HCT116 (cell line): ENCODE data around the gene KCTD17. TPM values are rescaled to one million over a fixed set of nuclear protein-coding genes. Genes with fewer than 3 reads are reported as not detected.

Experiments
- ATAC-seq: fragments of 200-7000 bp; cut with Tn5 transposase; 2 replicates; pipeline ENCODE4 v1.9.1; 2020; ENCODE audit warnings: mild to moderate bottlenecking, moderate library complexity
- BruUV-seq: library from RNA; stranded (reverse); fragments of 400-500 nt; replicated peaks from 2 replicates; lab custom pipeline; 2021; lab: Mats Ljungman, UMichigan
- CTCF ChIA-PET: fragments of 300-600 bp; sonication (Branson Sonifier 250); formaldehyde crosslinking; loops from one replicate; lab custom pipeline; 2021; ENCODE audit warnings: antibody characterized with exemption; lab: Charles Lee
- POLR2A ChIA-PET: fragments of 300-600, 350-600 bp; sonication (Branson Sonifier 250); formaldehyde crosslinking; loops from one replicate; lab custom pipeline; 2021; ENCODE audit warnings: antibody characterized with exemption; lab: Charles Lee
- RAD21 ChIA-PET, 2 experiments: fragments of 300-600 bp; sonication (Branson Sonifier 250); formaldehyde crosslinking; loops; one replicate each; lab custom pipeline; 2023; ENCODE audit warnings: low total read pairs in 2 of 2; ENCODE audit not compliant: uncharacterized antibody in 2 of 2, unreplicated experiment in 2 of 2, low non-redundant PET in 1 of 2; lab: Charles Lee
- DNase-seq: peaks from one replicate; pipeline ENCODE4 v3.0.0-alpha.2; 2010; ENCODE audit warnings: low read depth, low spot score
- H2AFZ ChIP-seq: fragments of 200-600 bp; shearing (Covaris generic), sonication (generic); 2 replicates; pipeline ENCODE4 v1.6.1; 2017; ENCODE audit warnings: low read depth, mixed run types, mixed read lengths, antibody characterized with exemption, low read length; ENCODE audit not compliant: poor library complexity, severe bottlenecking
- H3K27ac ChIP-seq: 2 replicates; pipeline ENCODE4 v1.5.1; 2012; ENCODE audit warnings: low read depth, low read length
- H3K27me3 ChIP-seq: fragments of 200-600 bp; sonication (generic); 2 replicates; pipeline ENCODE4 v1.6.1; 2016; ENCODE audit warnings: mixed run types, low read length, mixed read lengths; ENCODE audit not compliant: insufficient read depth
- H3K36me3 ChIP-seq, 2 experiments: fragments of 200-500 bp in 1 of 2; fragments of 200-600 bp in 1 of 2; sonication (Bioruptor generic) in 1 of 2; sonication (generic) in 1 of 2; 2 replicates each; pipeline versions ENCODE4 v1.5.1 to v1.6.1; 2014 to 2016; ENCODE audit warnings: low read length in 2 of 2, inconsistent platforms in 1 of 2, mixed read lengths in 1 of 2, mixed run types in 1 of 2; ENCODE audit not compliant: insufficient read depth in 2 of 2, control insufficient read depth in 1 of 2
- H3K4me1 ChIP-seq, 2 experiments: fragments of 200-600 bp in 1 of 2; sonication (generic) in 1 of 2; 2 replicates each; pipeline versions ENCODE4 v1.5.1 to v1.6.1; 2012 to 2017; ENCODE audit warnings: low read length in 2 of 2, inconsistent platforms in 1 of 2, mild to moderate bottlenecking in 1 of 2, mixed read lengths in 1 of 2, mixed run types in 1 of 2, moderate library complexity in 1 of 2; ENCODE audit not compliant: insufficient read depth in 2 of 2, control insufficient read depth in 1 of 2
- H3K4me2 ChIP-seq: fragments of 200-600 bp; sonication (generic); 2 replicates; pipeline ENCODE4 v1.6.1; 2017; ENCODE audit warnings: mixed run types, low read length, mixed read lengths
- H3K4me3 ChIP-seq, 2 experiments: fragments of 200-600 bp in 1 of 2; sonication (generic) in 1 of 2; replicated peaks in 1 of 2; 2 replicates each; pipeline ENCODE4 v1.5.1; 2011 to 2016; ENCODE audit warnings: low read length in 2 of 2, control low read depth in 1 of 2, low read depth in 1 of 2, mild to moderate bottlenecking in 1 of 2, mixed read lengths in 1 of 2, mixed run types in 1 of 2
- H3K79me2 ChIP-seq: fragments of 200-600 bp; sonication (generic); 2 replicates; pipeline ENCODE4 v1.6.1; 2017; ENCODE audit warnings: mild to moderate bottlenecking, mixed run types, low read length, moderate library complexity, mixed read lengths; ENCODE audit not compliant: insufficient read depth
- H3K9ac ChIP-seq: fragments of 200-600 bp; sonication (generic); 2 replicates; pipeline ENCODE4 v1.6.1; 2016; ENCODE audit warnings: low read length, mixed read lengths
- H3K9me2 ChIP-seq: fragments of 200-600 bp; sonication (generic), shearing (Covaris generic); 2 replicates; pipeline ENCODE4 v1.6.1; 2017; ENCODE audit warnings: mixed run types, mild to moderate bottlenecking, moderate library complexity; ENCODE audit not compliant: insufficient read depth
- H3K9me3 ChIP-seq, 2 experiments: fragments of 200-500 bp in 1 of 2; fragments of 200-600 bp in 1 of 2; sonication (Bioruptor generic) in 1 of 2; sonication (generic) in 1 of 2; 2 replicates each; pipeline ENCODE4 v1.6.1; 2014 to 2017; ENCODE audit warnings: low read length in 2 of 2, mixed read lengths in 2 of 2, inconsistent platforms in 1 of 2, low read depth in 1 of 2, mild to moderate bottlenecking in 1 of 2, mixed run types in 1 of 2, moderate library complexity in 1 of 2; ENCODE audit not compliant: control insufficient read depth in 1 of 2, insufficient read depth in 1 of 2
- H4K20me1 ChIP-seq: fragments of 200-600 bp; sonication (generic), shearing (Covaris generic); 2 replicates; pipeline ENCODE4 v1.6.1; 2017; ENCODE audit warnings: mixed run types, mild to moderate bottlenecking, moderate library complexity; ENCODE audit not compliant: insufficient read depth
- CBX3 ChIP-seq: IDR thresholded peaks from 2 replicates; pipeline ENCODE4 v1.6.1; 2012; ENCODE audit warnings: low read depth
- CEBPB ChIP-seq: IDR thresholded peaks from 2 replicates; pipeline ENCODE4 v1.6.1; 2012; ENCODE audit warnings: low read depth
- CTCF ChIP-seq, 3 experiments: fragments of 200-600 bp in 1 of 3; sonication (generic) in 1 of 3; IDR thresholded peaks in 2 of 3; conservative IDR thresholded peaks in 1 of 3; 2 replicates each; pipeline ENCODE4 v1.5.1; 2012 to 2017; ENCODE audit warnings: low read depth in 2 of 3, low read length in 2 of 3, antibody characterized with exemption in 1 of 3, borderline replicate concordance in 1 of 3, control low read depth in 1 of 3, mild to moderate bottlenecking in 1 of 3, mixed read lengths in 1 of 3, mixed run types in 1 of 3, moderate library complexity in 1 of 3; ENCODE audit not compliant: insufficient read depth in 1 of 3
- EGR1 ChIP-seq: IDR thresholded peaks from 2 replicates; pipeline ENCODE4 v1.6.1; 2012; ENCODE audit warnings: low read depth
- ELF1 ChIP-seq: IDR thresholded peaks from 2 replicates; pipeline ENCODE4 v1.6.1; 2012; ENCODE audit warnings: low read depth, borderline replicate concordance
- EZH2 ChIP-seq: fragments of 200-600 bp; sonication (generic); IDR thresholded peaks from 2 replicates; pipeline ENCODE4 v1.6.1; 2017; ENCODE audit warnings: antibody characterized with exemption, mixed run types
- EZH2phosphoT487 ChIP-seq: fragments of 200-600 bp; IDR thresholded peaks from 2 replicates; pipeline ENCODE4 v1.6.1; 2018; ENCODE audit warnings: antibody characterized with exemption, borderline replicate concordance
- FOSL1 ChIP-seq: IDR thresholded peaks from 2 replicates; pipeline ENCODE4 v1.6.1; 2012; ENCODE audit warnings: low read depth
- JUND ChIP-seq: IDR thresholded peaks from 2 replicates; pipeline ENCODE4 v1.6.1; 2012
- POLR2A ChIP-seq: IDR thresholded peaks from 2 replicates; pipeline ENCODE4 v1.7.0; 2011; ENCODE audit warnings: borderline replicate concordance; ENCODE audit not compliant: insufficient read depth, insufficient read length; ENCODE audit errors: extremely low read depth
- POLR2AphosphoS5 ChIP-seq: IDR thresholded peaks from 2 replicates; pipeline ENCODE4 v1.6.1; 2011; ENCODE audit warnings: mild to moderate bottlenecking, low read depth, low read length, moderate library complexity
- RAD21 ChIP-seq: IDR thresholded peaks from 2 replicates; pipeline ENCODE4 v1.6.1; 2012; ENCODE audit warnings: low read depth, mild to moderate bottlenecking
- REST ChIP-seq: IDR thresholded peaks from 2 replicates; pipeline ENCODE4 v1.6.1; 2012; ENCODE audit warnings: low read depth
- SIN3A ChIP-seq: IDR thresholded peaks from 2 replicates; pipeline ENCODE4 v1.6.1; 2012; ENCODE audit warnings: low read depth
- SP1 ChIP-seq: IDR thresholded peaks from 2 replicates; pipeline ENCODE4 v1.6.1; 2012; ENCODE audit warnings: low read depth
- SRF ChIP-seq: IDR thresholded peaks from 2 replicates; pipeline ENCODE4 v1.6.1; 2012; ENCODE audit warnings: low read depth
- YY1 ChIP-seq: IDR thresholded peaks from 2 replicates; pipeline ENCODE4 v1.6.1; 2011; ENCODE audit warnings: low read length, low read depth, moderate library complexity, mild to moderate bottlenecking; ENCODE audit not compliant: insufficient replicate concordance; ENCODE audit errors: extremely low read depth
- ZFX ChIP-seq: fragments of 450-650 bp; IDR thresholded peaks from 2 replicates; pipeline ENCODE4 v1.6.1; 2017
- ZNF274 ChIP-seq: fragments of 200-500 bp; sonication (Bioruptor generic); IDR thresholded peaks from 2 replicates; pipeline ENCODE4 v1.6.1; 2014; ENCODE audit warnings: mild to moderate bottlenecking, low read depth, low read length, inconsistent platforms
- intact Hi-C: fragments of 100-400 bp; cut with micrococcal nuclease; formaldehyde crosslinking; loops from 2 replicates; pipeline ENCODE4 v1.10.0; 2022
- total RNA-seq: library from RNA; stranded (reverse); gene quantifications from one replicate; pipeline ENCODE4 v1.2.1, GENCODE V29; 2021; ENCODE audit not compliant: unreplicated experiment
- TF ChIP-seq, protein P1 (sequence below): IDR thresholded peaks from 2 replicates; pipeline ENCODE4 v1.6.1; 2012

The KCTD17 gene
- total RNA-seq, 1 experiment from 2014 or later = 23.4 TPM

GRCh38 chr22:37062376-37062675 lies 10.8 kb downstream of the KCTD17 start:
- no peak overlapping the region for H3K27ac ChIP-seq
- RAD21 ChIA-PET = no interaction called here
- intact Hi-C loops = no loop called here
- no peak overlapping the region for H3K4me2 ChIP-seq
- H3K27me3 ChIP-seq = no peaks in the 10 kb centered on the region
- no peak for TF ChIP-seq EGR1
- no peak for TF ChIP-seq CBX3
- TF ChIP-seq CTCF (IDR thresholded peaks at IDR 0.05 in 2 of 3, conservative IDR thresholded peaks at IDR 0.05 in 1 of 3; ENCODE audit: borderline replicate concordance in 1 of 3, insufficient read depth in 1 of 3, low read depth in 2 of 3, low read length in 2 of 3) = no peak
- no peak for TF ChIP-seq SIN3A
- TF ChIP-seq ZFX = no peak
- TF ChIP-seq POLR2AphosphoS5 = no peak
- TF ChIP-seq RAD21 = no peak
- TF ChIP-seq YY1 = no peak
- no peak for TF ChIP-seq EZH2phosphoT487
- no peak for TF ChIP-seq FOSL1
- no peak for TF ChIP-seq ELF1
- no peak for TF ChIP-seq SP1
- TF ChIP-seq JUND = no peak
- no peak for TF ChIP-seq CEBPB
- no peak for TF ChIP-seq POLR2A
- no peak for TF ChIP-seq SRF
- TF ChIP-seq ZNF274 = no peak
- TF ChIP-seq REST = no peak
- TF ChIP-seq, protein P1, sequence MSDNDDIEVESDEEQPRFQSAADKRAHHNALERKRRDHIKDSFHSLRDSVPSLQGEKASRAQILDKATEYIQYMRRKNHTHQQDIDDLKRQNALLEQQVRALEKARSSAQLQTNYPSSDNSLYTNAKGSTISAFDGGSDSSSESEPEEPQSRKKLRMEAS = no peak
- no peak for TF ChIP-seq EZH2
- DNase-seq (no peak), ATAC-seq (no peak)
- no peaks in the 10 kb centered on the region for H3K79me2 ChIP-seq
- no peak overlapping the region for H3K4me3 ChIP-seq
- H2AFZ ChIP-seq = no peak overlapping the region
- H3K9ac ChIP-seq = no peak overlapping the region
- BruUV-seq = no TSS peak
- POLR2A ChIA-PET = no interaction called here
- CTCF ChIA-PET = no interaction called here
- no peaks in the 10 kb centered on the region for H3K9me2 ChIP-seq
- no peaks in the 10 kb centered on the region for H3K9me3 ChIP-seq
- peaks cover 0 to 4% of the 10 kb centered on the region in 2 experiments; a peak in 1 of 4 replicates for H3K4me1 ChIP-seq
- no peaks in the 10 kb centered on the region for H4K20me1 ChIP-seq
- peaks cover 0 to 2% of the 10 kb centered on the region in 2 experiments; a peak in 1 of 4 replicates for H3K36me3 ChIP-seq
